ENCODE data around the gene PRKCE.
"Not testable (repeated sequence)": the region's sequence is repeated elsewhere in the genome, so short reads cannot be mapped to it uniquely, and the experiment has no call there.

The PRKCE gene

DNA sequence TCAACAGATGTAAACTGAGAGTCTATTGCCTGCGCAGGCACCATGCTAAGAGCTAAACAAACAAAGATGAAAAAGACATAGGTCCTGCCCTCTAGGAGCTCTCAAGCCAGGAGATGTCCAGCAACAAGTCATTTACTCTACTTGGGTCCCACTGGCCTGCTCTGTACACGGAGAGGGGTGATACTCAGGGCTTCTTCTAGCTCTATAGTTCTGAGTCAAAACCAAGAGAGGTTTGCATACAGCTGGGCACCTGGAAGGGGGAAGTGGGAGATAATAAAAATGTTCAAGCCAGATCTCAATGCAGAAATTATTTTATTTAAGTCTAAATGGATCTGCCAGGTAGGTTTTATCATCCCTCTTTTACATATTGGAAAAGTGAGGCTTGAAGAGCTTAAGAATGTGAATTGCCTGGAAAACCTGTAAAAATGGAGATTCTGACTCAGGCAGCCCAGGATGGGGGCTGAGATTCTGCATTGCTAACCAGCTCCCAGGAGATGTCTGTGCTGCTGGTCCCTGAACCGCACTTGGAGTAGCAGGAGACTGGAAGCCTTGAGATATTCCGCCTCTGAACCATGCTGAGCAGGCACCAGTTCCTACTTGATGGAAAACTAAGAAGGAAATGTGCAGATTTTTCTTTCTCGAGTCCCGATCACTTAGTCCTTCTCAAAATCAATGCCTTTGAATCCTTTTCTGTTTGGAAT is 201.1 kb downstream of the PRKCE start:
- in situ Hi-C loops (cut with MboI; ENCODE audit: low sequenced_read_pairs): no loop called here

GRCh38 chr2:45855374-45855773 is 203.9 kb downstream of the PRKCE start:
- in situ Hi-C loops (cut with MboI; ENCODE audit: low sequenced_read_pairs): no loop called here

GRCh38 chr2:45856391-45857274 is 205.2 kb downstream of the PRKCE start:
- in situ Hi-C loops (cut with MboI; ENCODE audit: low sequenced_read_pairs): no loop called here

DNA sequence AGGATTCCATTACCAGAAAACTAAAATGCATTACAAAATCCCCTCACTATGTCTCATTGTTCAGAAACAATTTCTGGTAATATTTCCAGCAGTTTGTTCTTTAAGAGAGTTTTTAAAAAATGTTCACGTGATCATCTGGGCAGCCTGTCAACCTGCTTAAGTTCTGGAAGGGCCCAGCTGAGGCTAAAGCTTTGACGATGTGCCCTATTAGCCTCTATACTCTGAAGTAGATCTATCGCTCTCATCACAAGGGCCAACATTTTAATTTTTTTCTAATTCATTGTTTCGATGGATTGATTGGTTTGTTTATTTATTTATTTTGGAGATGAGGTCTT is 205.8 kb downstream of the PRKCE start:
- in situ Hi-C loops (cut with MboI; ENCODE audit: low sequenced_read_pairs): no loop called here

DNA sequence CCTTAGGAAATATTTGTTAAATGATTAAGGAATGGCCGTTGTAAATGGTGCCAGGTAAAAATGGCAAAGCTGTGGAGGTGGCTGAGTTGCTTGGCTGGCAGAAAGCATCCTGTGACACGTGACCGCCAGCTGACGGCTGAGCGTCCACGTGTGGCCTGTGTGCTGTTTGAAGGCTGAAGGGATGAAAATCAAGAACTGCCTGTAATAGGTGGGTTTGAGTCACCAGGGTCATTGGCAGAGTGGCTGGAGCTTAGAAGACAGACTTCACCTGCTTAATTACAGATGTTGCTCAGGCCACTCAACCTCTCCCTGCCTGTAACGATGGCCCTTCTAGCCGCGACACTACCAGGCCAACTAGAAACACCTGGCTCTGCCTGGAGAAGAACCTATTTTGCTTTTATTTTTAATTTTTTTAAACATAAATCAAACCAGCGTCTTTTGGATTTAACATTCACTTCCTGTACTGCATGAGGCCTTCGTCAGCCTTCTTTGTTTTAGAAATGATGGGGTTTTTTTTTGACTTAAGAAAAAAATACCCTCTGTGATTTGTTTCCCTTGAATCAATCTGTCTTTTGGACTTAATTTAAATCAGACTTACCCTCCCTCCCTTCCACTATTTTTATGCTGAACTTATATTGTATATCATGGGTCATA is 206.5 kb downstream of the PRKCE start:
- in situ Hi-C loops (cut with MboI; ENCODE audit: low sequenced_read_pairs): no loop called here

- in situ Hi-C loops (cut with MboI; ENCODE audit: low sequenced_read_pairs): not testable (repeated sequence)
Observed at GRCh38 chr2:45858872-45859271, 207.4 kb downstream of the PRKCE start.

- in situ Hi-C loops (cut with MboI; ENCODE audit: low sequenced_read_pairs): no loop called here
Observed at GRCh38 chr2:45859682-45860081, 208.2 kb downstream of the PRKCE start.

GRCh38 chr2:45860136-45861121 is 209.0 kb downstream of the PRKCE start:
- in situ Hi-C loops (cut with MboI; ENCODE audit: low sequenced_read_pairs): no loop called here

GRCh38 chr2:45862843-45863242 is 211.4 kb downstream of the PRKCE start:
- in situ Hi-C loops (cut with MboI; ENCODE audit: low sequenced_read_pairs): no loop called here

GRCh38 chr2:45864121-45864520 is 212.6 kb downstream of the PRKCE start:
- in situ Hi-C loops (cut with MboI; ENCODE audit: low sequenced_read_pairs): no loop called here

GRCh38 chr2:45867349-45867748 is 215.9 kb downstream of the PRKCE start:
- in situ Hi-C loops (cut with MboI; ENCODE audit: low sequenced_read_pairs): no loop called here

DNA sequence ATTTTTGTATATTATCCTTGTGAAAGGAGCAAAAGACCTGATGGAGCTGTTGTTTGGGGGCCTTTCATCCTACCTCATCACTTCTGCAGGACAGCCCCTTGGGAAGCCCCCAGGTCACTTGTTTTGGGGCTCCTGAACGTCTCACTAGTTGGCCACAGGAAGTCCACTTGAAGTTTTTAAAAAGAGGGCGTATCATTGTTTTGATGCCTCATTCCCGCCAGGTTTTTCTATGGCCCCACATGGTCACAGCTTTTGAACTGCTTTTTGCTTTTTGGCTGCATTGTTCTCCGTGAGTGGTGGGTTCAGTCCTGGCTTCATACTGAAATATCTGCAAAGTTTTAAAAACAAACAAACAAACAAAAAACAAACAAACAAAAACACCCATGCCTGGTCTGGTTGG is 216.3 kb downstream of the PRKCE start:
- in situ Hi-C loops (cut with MboI; ENCODE audit: low sequenced_read_pairs): no loop called here

GRCh38 chr2:45869165-45869501 is 217.7 kb downstream of the PRKCE start:
- in situ Hi-C loops (cut with MboI; ENCODE audit: low sequenced_read_pairs): no loop called here

- in situ Hi-C loops (cut with MboI; ENCODE audit: low sequenced_read_pairs): no loop called here
Observed at GRCh38 chr2:45871025-45871424, 219.6 kb downstream of the PRKCE start.

GRCh38 chr2:45871541-45871940 is 220.1 kb downstream of the PRKCE start:
- in situ Hi-C loops (cut with MboI; ENCODE audit: low sequenced_read_pairs): no loop called here

GRCh38 chr2:45872211-45872610 is 220.7 kb downstream of the PRKCE start:
- in situ Hi-C loops (cut with MboI; ENCODE audit: low sequenced_read_pairs): no loop called here

DNA sequence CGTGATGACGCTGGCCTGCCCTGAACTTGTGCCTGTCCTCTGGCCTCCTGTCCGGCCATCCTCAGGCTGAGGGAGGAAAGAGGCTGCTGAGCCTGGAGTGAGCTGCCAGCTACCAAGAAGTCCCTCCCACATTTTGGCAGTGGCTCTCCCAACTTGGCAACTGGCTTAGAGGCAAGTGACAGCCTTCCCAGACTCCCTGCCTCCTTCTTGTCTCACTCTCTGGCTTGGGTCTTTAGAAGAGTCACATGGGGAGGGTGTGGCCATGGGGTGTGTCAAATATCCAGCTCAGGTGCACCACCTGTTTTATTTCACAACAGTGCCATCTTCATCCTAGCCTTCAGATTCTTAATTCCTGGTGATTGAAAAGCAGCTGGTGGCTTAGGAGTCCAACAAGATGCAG is 222.9 kb downstream of the PRKCE start:
- in situ Hi-C loops (cut with MboI; ENCODE audit: low sequenced_read_pairs): no loop called here

DNA sequence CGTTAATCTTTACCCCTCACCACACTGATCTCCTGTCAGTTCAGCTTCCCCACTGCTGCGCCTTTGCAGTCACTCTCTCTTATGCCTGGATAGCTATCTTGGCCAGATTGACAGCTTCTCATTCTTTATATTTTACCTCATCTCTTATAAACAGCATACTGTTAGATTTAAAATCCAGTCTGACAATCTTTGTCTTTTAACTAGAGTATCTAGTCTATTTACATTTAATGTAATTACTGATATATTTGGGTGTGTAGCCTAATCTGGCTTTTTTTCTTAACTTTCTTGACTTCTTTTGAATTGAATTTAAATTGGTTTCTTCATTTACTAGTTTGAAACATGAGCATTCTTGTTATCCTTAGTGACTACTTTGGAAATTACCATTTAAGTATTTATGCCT is 225.1 kb downstream of the PRKCE start:
- in situ Hi-C loops (cut with MboI; ENCODE audit: low sequenced_read_pairs): no loop called here

GRCh38 chr2:45879406-45879805 is 227.9 kb downstream of the PRKCE start:
- in situ Hi-C loops (cut with MboI; ENCODE audit: low sequenced_read_pairs): no loop called here

- in situ Hi-C loops (cut with MboI; ENCODE audit: low sequenced_read_pairs): no loop called here
Observed at GRCh38 chr2:45879936-45880335, 228.5 kb downstream of the PRKCE start.

Data from HL-60/S4 (cell line).